ENCODE measurements around the gene RARRES2.

- no peak for TF ChIP-seq CTCF (IDR thresholded peaks at IDR 0.05)
- no peak for TF ChIP-seq POLR2AphosphoS5 (IDR thresholded peaks at IDR 0.05)
Observed at GRCh38 chr7:150322114-150322832, 19.2 kb downstream of the RARRES2 start.
